H9 (cell line): ENCODE data around the gene TCF4. TPM values are rescaled to one million over a fixed set of nuclear protein-coding genes. Genes with fewer than 3 reads are reported as not detected.

ENCODE experiments used
- DNase-seq: peaks from one replicate; pipeline ENCODE4 v3.0.0-alpha.2; 2017
- H2AFZ ChIP-seq: one replicate; pipeline ENCODE4 v1.6.1; 2013; ENCODE audit warnings: mild to moderate bottlenecking, low read length, control low read depth, moderate library complexity
- H2AK5ac ChIP-seq: 2 replicates; pipeline ENCODE4 v1.6.1; 2013; ENCODE audit warnings: low read length, control low read depth, mixed read lengths; ENCODE audit not compliant: insufficient read length
- H2BK120ac ChIP-seq: one replicate; pipeline ENCODE4 v1.6.1; 2013; ENCODE audit warnings: low read depth, mild to moderate bottlenecking, low read length, control low read depth, inconsistent platforms; ENCODE audit not compliant: poor library complexity, severe bottlenecking
- H2BK12ac ChIP-seq: 2 replicates; pipeline ENCODE4 v1.6.1; 2013; ENCODE audit warnings: low read length, control low read depth, mixed read lengths, low read depth; ENCODE audit not compliant: insufficient read length
- H2BK15ac ChIP-seq: 2 replicates; pipeline ENCODE4 v1.6.1; 2013; ENCODE audit warnings: low read depth, low read length, control low read depth
- H2BK20ac ChIP-seq: one replicate; pipeline ENCODE4 v1.6.1; 2013; ENCODE audit warnings: low read depth, mild to moderate bottlenecking, low read length, control low read depth, inconsistent platforms; ENCODE audit not compliant: poor library complexity, severe bottlenecking
- H2BK5ac ChIP-seq: 2 replicates; pipeline ENCODE4 v1.6.1; 2013; ENCODE audit warnings: low read length, control low read depth, mixed read lengths; ENCODE audit not compliant: insufficient read length
- H3K14ac ChIP-seq: 2 replicates; pipeline ENCODE4 v1.6.1; 2013; ENCODE audit warnings: low read length, control low read depth; ENCODE audit not compliant: insufficient read depth
- H3K18ac ChIP-seq: 2 replicates; pipeline ENCODE4 v1.6.1; 2013; ENCODE audit warnings: low read depth, mild to moderate bottlenecking, mixed read lengths, low read length, control low read depth; ENCODE audit not compliant: insufficient read length
- H3K23ac ChIP-seq: 2 replicates; pipeline ENCODE4 v1.6.1; 2013; ENCODE audit warnings: low read length, control low read depth, mixed read lengths, low read depth; ENCODE audit not compliant: insufficient read length
- H3K23me2 ChIP-seq: 2 replicates; pipeline ENCODE4 v1.6.1; 2013; ENCODE audit warnings: low read depth, mild to moderate bottlenecking, mixed read lengths, low read length, control low read depth; ENCODE audit not compliant: insufficient read length, poor library complexity, severe bottlenecking
- H3K27ac ChIP-seq: 2 replicates; pipeline ENCODE4 v1.5.1; 2013; ENCODE audit warnings: low read length, control low read depth, mixed read lengths, low read depth; ENCODE audit not compliant: insufficient read length
- H3K27me3 ChIP-seq: 2 replicates; pipeline ENCODE4 v1.6.1; 2013; ENCODE audit warnings: low read length, control low read depth, inconsistent platforms; ENCODE audit not compliant: insufficient read depth
- H3K4ac ChIP-seq: 2 replicates; pipeline ENCODE4 v1.6.1; 2013; ENCODE audit warnings: low read depth, mild to moderate bottlenecking, control low read depth, inconsistent platforms, low read length, moderate library complexity
- H3K4me1 ChIP-seq: 2 replicates; pipeline ENCODE4 v1.6.1; 2013; ENCODE audit warnings: low read length, control low read depth, inconsistent platforms; ENCODE audit not compliant: insufficient read depth
- H3K4me2 ChIP-seq: 2 replicates; pipeline ENCODE4 v1.6.1; 2013; ENCODE audit warnings: low read length, control low read depth, mixed read lengths; ENCODE audit not compliant: insufficient read length, insufficient read depth
- H3K56ac ChIP-seq: 2 replicates; pipeline ENCODE4 v1.6.1; 2013; ENCODE audit warnings: low read depth, mild to moderate bottlenecking, mixed read lengths, low read length, control low read depth; ENCODE audit not compliant: insufficient read length
- H3K79me1 ChIP-seq: 2 replicates; pipeline ENCODE4 v1.6.1; 2013; ENCODE audit warnings: low read depth, mild to moderate bottlenecking, moderate library complexity, low read length, control low read depth, inconsistent platforms; ENCODE audit not compliant: insufficient read depth, poor library complexity, severe bottlenecking
- H3K79me2 ChIP-seq: 2 replicates; pipeline ENCODE4 v1.6.1; 2013; ENCODE audit warnings: low read length, control low read depth, inconsistent platforms; ENCODE audit not compliant: insufficient read depth
- H3K9ac ChIP-seq: 2 replicates; pipeline ENCODE4 v1.6.1; 2013; ENCODE audit warnings: low read length, control low read depth, mixed read lengths; ENCODE audit not compliant: insufficient read length; ENCODE audit errors: extremely low read depth
- H3K9me3 ChIP-seq: one replicate; pipeline ENCODE4 v1.6.1; 2013; ENCODE audit warnings: low read depth, low read length, inconsistent platforms; ENCODE audit not compliant: control insufficient read depth
- H3T11ph ChIP-seq: one replicate; pipeline ENCODE4 v1.6.1; 2013; ENCODE audit warnings: mild to moderate bottlenecking, low read length, control low read depth, inconsistent platforms
- H4K20me1 ChIP-seq: one replicate; pipeline ENCODE4 v1.6.1; 2013; ENCODE audit not compliant: control insufficient read depth, insufficient read length, insufficient read depth
- H4K5ac ChIP-seq: 2 replicates; pipeline ENCODE4 v1.6.1; 2013; ENCODE audit warnings: low read depth, mild to moderate bottlenecking, mixed read lengths, low read length, control low read depth; ENCODE audit not compliant: insufficient read length
- H4K8ac ChIP-seq: replicated peaks from 2 replicates; pipeline ENCODE4 v1.6.1; 2013; ENCODE audit warnings: low read length, control low read depth, mixed read lengths, low read depth; ENCODE audit not compliant: insufficient read length
- H4K91ac ChIP-seq: 2 replicates; pipeline ENCODE4 v1.6.1; 2013; ENCODE audit warnings: low read depth, mild to moderate bottlenecking, moderate library complexity, mixed read lengths, low read length, control low read depth; ENCODE audit not compliant: insufficient read length
- H3K27ac Mint-ChIP-seq, 3 experiments: 2 replicates in 2 of 3; 3 replicates in 1 of 3; pipeline ENCODE4 v1.8.0; 2020 to 2021; ENCODE audit warnings: mixed read lengths in 3 of 3, mild to moderate bottlenecking in 1 of 3, moderate library complexity in 1 of 3
- H3K27me3 Mint-ChIP-seq: 2 replicates; pipeline ENCODE4 v1.8.0; 2021; ENCODE audit warnings: low read depth, mild to moderate bottlenecking, moderate library complexity, mixed read lengths
- H3K36me3 Mint-ChIP-seq, 3 experiments: 2 replicates in 2 of 3; 3 replicates in 1 of 3; pipeline ENCODE4 v1.8.0; 2020 to 2021; ENCODE audit warnings: low read depth in 3 of 3, mixed read lengths in 3 of 3; ENCODE audit not compliant: insufficient read depth in 1 of 3
- H3K4me1 Mint-ChIP-seq, 2 experiments: 2 replicates each; pipeline ENCODE4 v1.8.0; 2020; ENCODE audit warnings: mixed read lengths in 2 of 2
- H3K4me3 Mint-ChIP-seq, 2 experiments: 2 replicates in 1 of 2; 3 replicates in 1 of 2; pipeline ENCODE4 v1.8.0; 2020 to 2021; ENCODE audit warnings: mild to moderate bottlenecking in 2 of 2, mixed read lengths in 2 of 2, moderate library complexity in 1 of 2
- H3K9me3 Mint-ChIP-seq, 2 experiments: 2 replicates in 1 of 2; 3 replicates in 1 of 2; pipeline ENCODE4 v1.8.0; 2020; ENCODE audit warnings: mild to moderate bottlenecking in 2 of 2, mixed read lengths in 2 of 2, moderate library complexity in 1 of 2
- WGBS: extraction: QIAGEN DNeasy Blood & Tissue Kit; methylation state at CpG from one replicate; pipeline ENCODE4 v1.1.7; 2013; ENCODE audit warnings: missing lambda C conversion rate, low lambda C conversion rate, mixed read lengths; ENCODE audit not compliant: insufficient read length; ENCODE audit errors: extremely low coverage; 5-methylcytosine and 5-hydroxymethylcytosine counted together
- total RNA-seq: library from RNA; stranded (reverse); gene quantifications from 2 replicates; pipeline ENCODE4 v1.2.1, GENCODE V29; 2021
- TF ChIP-seq, protein P1 (sequence below): fragments of 200-600 bp; sonication (generic); conservative IDR thresholded peaks from 3 replicates; pipeline ENCODE4 v1.8.0; 2021; ENCODE audit warnings: antibody characterized with exemption, mild to moderate bottlenecking

Gene TCF4
- total RNA-seq, 1 experiment from 2014 or later = 99.4 TPM

DNA sequence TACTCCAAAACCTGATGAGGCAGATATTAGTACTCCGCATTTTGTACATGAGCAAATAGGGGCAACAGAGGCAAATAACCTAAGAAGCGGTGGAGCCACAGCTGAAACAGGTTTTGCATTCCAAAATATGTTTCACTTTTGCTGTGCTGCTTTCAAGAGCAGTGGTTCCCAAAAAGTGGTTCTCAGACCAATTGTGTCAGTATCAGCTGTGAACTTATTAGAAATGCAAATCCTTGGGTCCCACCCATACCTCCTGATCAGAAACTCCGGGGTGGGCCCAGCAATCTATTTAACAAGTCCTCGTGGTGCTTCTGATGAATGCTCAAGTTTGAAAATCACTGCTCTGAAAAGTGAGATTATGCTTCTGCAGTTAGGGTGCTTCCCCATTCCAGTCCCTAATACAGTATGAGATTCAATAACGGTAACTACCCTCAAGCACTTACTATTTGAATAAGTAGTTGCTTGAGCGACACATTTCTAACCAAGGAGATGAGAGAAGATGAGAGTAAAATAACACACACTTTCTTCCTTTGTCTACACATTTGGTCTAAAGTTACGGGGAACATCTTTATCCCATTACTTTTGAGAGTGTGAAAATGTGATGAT, 17.8 kb upstream of the TCF4 start:
- Histone ChIP-seq H2BK12ac (no peak overlapping the region), H4K91ac (no peak overlapping the region), H3K27me3 (no peaks in the 10 kb centered on the region), H2BK15ac (no peak overlapping the region), H3K9ac (no peak overlapping the region), H2BK20ac (no peak overlapping the region), H3K23me2 (no peaks in the 10 kb centered on the region), H3T11ph (no peak overlapping the region), H3K9me3 (no peaks in the 10 kb centered on the region), H3K56ac (no peak overlapping the region), H2BK5ac (no peak overlapping the region), H3K23ac (no peak overlapping the region), H2AFZ (no peak overlapping the region), H4K5ac (no peak overlapping the region), H3K4me1 (no peaks in the 10 kb centered on the region), H3K4me2 (no peak overlapping the region), H3K79me2 (no peaks in the 10 kb centered on the region), H2BK120ac (no peak overlapping the region), H3K27ac (no peak overlapping the region), H4K20me1 (no peaks in the 10 kb centered on the region), H2AK5ac (no peak overlapping the region), H3K4ac (no peak overlapping the region), H3K14ac (no peak overlapping the region), H4K8ac (no peak overlapping the region), H3K79me1 (no peaks in the 10 kb centered on the region), H3K18ac (no peak overlapping the region)
- Mint-ChIP-seq H3K36me3 (no peaks in the 10 kb centered on the region; a peak in 1 of 7 replicates), H3K27ac (no peak overlapping the region), H3K9me3 (no peaks in the 10 kb centered on the region), H3K4me3 (no peak overlapping the region), H3K27me3 (no peaks in the 10 kb centered on the region), H3K4me1 (no peaks in the 10 kb centered on the region)
- TF ChIP-seq, protein P1, sequence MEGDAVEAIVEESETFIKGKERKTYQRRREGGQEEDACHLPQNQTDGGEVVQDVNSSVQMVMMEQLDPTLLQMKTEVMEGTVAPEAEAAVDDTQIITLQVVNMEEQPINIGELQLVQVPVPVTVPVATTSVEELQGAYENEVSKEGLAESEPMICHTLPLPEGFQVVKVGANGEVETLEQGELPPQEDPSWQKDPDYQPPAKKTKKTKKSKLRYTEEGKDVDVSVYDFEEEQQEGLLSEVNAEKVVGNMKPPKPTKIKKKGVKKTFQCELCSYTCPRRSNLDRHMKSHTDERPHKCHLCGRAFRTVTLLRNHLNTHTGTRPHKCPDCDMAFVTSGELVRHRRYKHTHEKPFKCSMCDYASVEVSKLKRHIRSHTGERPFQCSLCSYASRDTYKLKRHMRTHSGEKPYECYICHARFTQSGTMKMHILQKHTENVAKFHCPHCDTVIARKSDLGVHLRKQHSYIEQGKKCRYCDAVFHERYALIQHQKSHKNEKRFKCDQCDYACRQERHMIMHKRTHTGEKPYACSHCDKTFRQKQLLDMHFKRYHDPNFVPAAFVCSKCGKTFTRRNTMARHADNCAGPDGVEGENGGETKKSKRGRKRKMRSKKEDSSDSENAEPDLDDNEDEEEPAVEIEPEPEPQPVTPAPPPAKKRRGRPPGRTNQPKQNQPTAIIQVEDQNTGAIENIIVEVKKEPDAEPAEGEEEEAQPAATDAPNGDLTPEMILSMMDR = no peak
- WGBS = no CpG with 5 or more reads among the region's 7 CpGs
- no peak for DNase-seq
